Peyer's patch (tissue), 4 donors: Measurements from ENCODE around the gene MBD3L1. TPM values are rescaled to one million over a fixed set of nuclear protein-coding genes. Genes with fewer than 3 reads are reported as not detected.

Source experiments
- DNase-seq, 3 donors: peaks; one replicate each; pipeline ENCODE4 v3.0.0-alpha.2; 2017 to 2019
- H3K27ac ChIP-seq, 4 donors: fragments of 200-600 bp; sonication (generic); one replicate each; pipeline ENCODE4 v1.5.1; 2016 to 2019
- H3K27me3 ChIP-seq, 2 donors: fragments of 200-600 bp; sonication (generic); one replicate each; pipeline ENCODE4 v1.5.1; 2019
- H3K36me3 ChIP-seq, 3 donors: fragments of 200-600 bp; sonication (generic); one replicate each; pipeline ENCODE4 v1.5.1; 2016 to 2019
- H3K4me1 ChIP-seq, 4 donors: fragments of 200-600 bp; sonication (generic); one replicate each; pipeline ENCODE4 v1.5.1; 2016 to 2019
- H3K4me3 ChIP-seq, 4 donors: fragments of 200-600 bp; sonication (generic); 1 replicate in 3 of 4; 2 replicates in 1 of 4; pipeline ENCODE4 v1.5.1; 2016 to 2019; ENCODE audit warnings: mild to moderate bottlenecking in 1 of 4
- H3K9me3 ChIP-seq, 4 donors: fragments of 200-600 bp; sonication (generic); one replicate each; pipeline ENCODE4 v1.5.1; 2016 to 2019; ENCODE audit warnings: mild to moderate bottlenecking in 1 of 4
- CTCF ChIP-seq, 6 experiments: fragments of 450-650 bp in 4 of 6; fragments of 200-600 bp in 2 of 6; sonication (generic) in 1 of 6; IDR thresholded peaks; one replicate each; pipeline ENCODE4 v1.5.1; 2017 to 2019; ENCODE audit warnings: antibody characterized with exemption in 6 of 6, mild to moderate bottlenecking in 3 of 6, moderate library complexity in 1 of 6
- POLR2A ChIP-seq, 2 donors: fragments of 450-650 bp; IDR thresholded peaks; one replicate each; pipeline ENCODE4 v1.5.1; 2017; ENCODE audit warnings: antibody characterized with exemption in 2 of 2, mild to moderate bottlenecking in 2 of 2, moderate library complexity in 2 of 2
- total RNA-seq, 4 donors: library from RNA; depleted of rRNA; stranded (reverse); fragments of >200 nt; gene quantifications; one replicate each; pipeline ENCODE4 v1.1.0, GENCODE V29; 2016

The MBD3L1 gene
- total RNA-seq, 4 donors from 2014 or later, result not detected

- Histone ChIP-seq H3K9me3 (no peaks in the 10 kb centered on the region), H3K27ac (no peak overlapping the region), H3K27me3 (no peaks in the 10 kb centered on the region), H3K36me3 (no peaks in the 10 kb centered on the region), H3K4me3 (no peak overlapping the region), H3K4me1 (no peaks in the 10 kb centered on the region)
- TF ChIP-seq POLR2A (IDR thresholded peaks at IDR 0.05) (no peak), CTCF (IDR thresholded peaks at IDR 0.05) (no peak)
- no peak for DNase-seq
Observed at GRCh38 chr19:8881512-8881911, 49.3 kb downstream of the MBD3L1 start.

- no peak for DNase-seq
- no peaks in the 10 kb centered on the region for H3K4me1 ChIP-seq
- H3K4me3 ChIP-seq, result no peak overlapping the region
- TF ChIP-seq CTCF (IDR thresholded peaks at IDR 0.05), result no peak
- no peak for TF ChIP-seq POLR2A (IDR thresholded peaks at IDR 0.05)
- no peaks in the 10 kb centered on the region for H3K27me3 ChIP-seq
- no peaks in the 10 kb centered on the region for H3K9me3 ChIP-seq
- no peaks in the 10 kb centered on the region for H3K36me3 ChIP-seq
- no peak overlapping the region for H3K27ac ChIP-seq
Observed at GRCh38 chr19:8884416-8884815, 52.2 kb downstream of the MBD3L1 start.

- no peak overlapping the region for H3K4me3 ChIP-seq
- no peak overlapping the region for H3K27ac ChIP-seq
- H3K36me3 ChIP-seq, result no peaks in the 10 kb centered on the region
- H3K4me1 ChIP-seq, result no peaks in the 10 kb centered on the region
- H3K9me3 ChIP-seq, result no peaks in the 10 kb centered on the region
- TF ChIP-seq POLR2A (IDR thresholded peaks at IDR 0.05) (no peak), CTCF (IDR thresholded peaks at IDR 0.05) (no peak)
- no peak for DNase-seq
- no peaks in the 10 kb centered on the region for H3K27me3 ChIP-seq
Observed at GRCh38 chr19:8887364-8887763, 55.2 kb downstream of the MBD3L1 start.

GRCh38 chr19:8890260-8890659 lies 58.1 kb downstream of the MBD3L1 start:
- H3K36me3 ChIP-seq, result no peaks in the 10 kb centered on the region
- no peak for DNase-seq
- H3K27me3 ChIP-seq, result no peaks in the 10 kb centered on the region
- TF ChIP-seq CTCF (IDR thresholded peaks at IDR 0.05), result no peak
- TF ChIP-seq POLR2A (IDR thresholded peaks at IDR 0.05), result no peak
- no peaks in the 10 kb centered on the region for H3K9me3 ChIP-seq
- H3K4me1 ChIP-seq, result no peaks in the 10 kb centered on the region
- no peak overlapping the region for H3K4me3 ChIP-seq
- H3K27ac ChIP-seq, result no peak overlapping the region

Other genes with a start within 250 kb of the MBD3L1 start
- gene ADAMTS10, start 221.7 kb upstream of the MBD3L1 start, total RNA-seq, result 10 to 100 TPM in 3 of 4 donors, not detected in 1; 26.5 to 92.4 (median 37.2) TPM
- gene NFILZ, start 201.7 kb upstream of the MBD3L1 start, total RNA-seq, result not detected
- not detected for gene ACTL9, start 133.6 kb upstream of the MBD3L1 start, total RNA-seq
- not detected for gene OR2Z1, start 110.7 kb upstream of the MBD3L1 start, total RNA-seq
- 10 to 100 TPM; 18.0 to 38.5 (median 30.2) TPM for gene ZNF558, start 73 bp upstream of the MBD3L1 start, total RNA-seq
- gene MUC16, start 178.0 kb downstream of the MBD3L1 start, total RNA-seq, result not detected